Neural cell (in vitro differentiated cells): Measurements from ENCODE around the gene UBE3B. TPM values are rescaled to one million over a fixed set of nuclear protein-coding genes. Genes with fewer than 3 reads are reported as not detected.

Source experiments
- H2AFZ ChIP-seq: fragments of 200-600, 300-800 bp; sonication (generic), shearing (Covaris generic); 2 replicates; pipeline ENCODE4 v1.6.0; 2014; ENCODE audit warnings: low read depth, mild to moderate bottlenecking, antibody characterized with exemption, low read length, moderate library complexity
- H3F3A ChIP-seq: fragments of 200-600 bp; shearing (Covaris generic); 2 replicates; pipeline ENCODE4 v1.6.1; 2016; ENCODE audit warnings: mild to moderate bottlenecking, moderate library complexity, mixed read lengths, antibody characterized with exemption, low read length; ENCODE audit not compliant: insufficient read depth, poor library complexity, severe bottlenecking
- H3K27ac ChIP-seq: fragments of 200-600, 300-800 bp; sonication (generic), shearing (Covaris generic); 2 replicates; pipeline ENCODE4 v1.5.1; 2014; ENCODE audit warnings: mild to moderate bottlenecking, low read length, moderate library complexity
- H3K27me3 ChIP-seq: fragments of 300-800, 200-600 bp; sonication (generic), shearing (Covaris generic); 2 replicates; pipeline ENCODE4 v1.6.0; 2014; ENCODE audit warnings: mild to moderate bottlenecking, low read depth, low read length, moderate library complexity; ENCODE audit not compliant: insufficient read depth
- H3K36me3 ChIP-seq: fragments of 300-800, 200-600 bp; sonication (generic), shearing (Covaris generic); 2 replicates; pipeline ENCODE4 v1.5.1; 2014; ENCODE audit warnings: mild to moderate bottlenecking, antibody characterized with exemption, low read length, moderate library complexity; ENCODE audit not compliant: insufficient read depth
- H3K4me2 ChIP-seq: fragments of 300-800, 200-600 bp; sonication (generic), shearing (Covaris generic); 2 replicates; pipeline ENCODE4 v1.6.0; 2014; ENCODE audit warnings: mild to moderate bottlenecking, low read length
- H3K4me3 ChIP-seq: fragments of 300-800, 200-600 bp; sonication (generic), shearing (Covaris generic); 2 replicates; pipeline ENCODE4 v1.5.1; 2014; ENCODE audit warnings: mild to moderate bottlenecking, low read length, moderate library complexity
- H3K79me2 ChIP-seq: fragments of 200-600 bp; shearing (Covaris generic); replicated peaks from 2 replicates; pipeline ENCODE4 v1.6.0; 2014; ENCODE audit warnings: mild to moderate bottlenecking, low read length, moderate library complexity; ENCODE audit not compliant: insufficient read depth
- H3K9ac ChIP-seq: fragments of 300-800, 200-600 bp; sonication (generic), shearing (Covaris generic); 2 replicates; pipeline ENCODE4 v1.6.1; 2016; ENCODE audit warnings: mild to moderate bottlenecking, low read length, mixed read lengths
- H3K9me2 ChIP-seq: fragments of 200-600 bp; shearing (Covaris generic); 2 replicates; pipeline ENCODE4 v1.6.1; 2016; ENCODE audit warnings: mild to moderate bottlenecking, low read length, mixed read lengths; ENCODE audit not compliant: insufficient read depth
- H3K9me3 ChIP-seq: fragments of 200-600, 300-800 bp; sonication (generic), shearing (Covaris generic); 2 replicates; pipeline ENCODE4 v1.6.1; 2016; ENCODE audit warnings: mild to moderate bottlenecking, mixed run types, low read length, moderate library complexity, mixed read lengths
- H4K20me1 ChIP-seq: fragments of 200-600 bp; shearing (Covaris generic); 2 replicates; pipeline ENCODE4 v1.6.1; 2016; ENCODE audit warnings: mild to moderate bottlenecking, mixed run types; ENCODE audit not compliant: insufficient read depth
- EP300 ChIP-seq: fragments of 450-650 bp; conservative IDR thresholded peaks from 2 replicates; pipeline ENCODE4 v1.6.1; 2014; ENCODE audit warnings: antibody characterized with exemption, mild to moderate bottlenecking, moderate library complexity; ENCODE audit not compliant: poor library complexity, severe bottlenecking
- EZH2 ChIP-seq: fragments of 200-600, 300-800 bp; shearing (Covaris generic), sonication (generic); IDR thresholded peaks from 2 replicates; pipeline ENCODE4 v1.6.1; 2014; ENCODE audit warnings: antibody characterized with exemption, low read length, borderline replicate concordance, mild to moderate bottlenecking; ENCODE audit not compliant: insufficient read depth, poor library complexity, severe bottlenecking
- MXI1 ChIP-seq: fragments of 450-650 bp; conservative IDR thresholded peaks from 2 replicates; pipeline ENCODE4 v1.6.1; 2014; ENCODE audit warnings: antibody characterized with exemption, mild to moderate bottlenecking; ENCODE audit not compliant: poor library complexity, severe bottlenecking
- POLR2AphosphoS5 ChIP-seq: IDR thresholded peaks from 2 replicates; pipeline ENCODE4 v1.6.1; 2012
- RAD21 ChIP-seq: fragments of 450-650 bp; conservative IDR thresholded peaks from 2 replicates; pipeline ENCODE4 v1.6.1; 2014; ENCODE audit warnings: antibody characterized with exemption, mild to moderate bottlenecking, moderate library complexity
- REST ChIP-seq: IDR thresholded peaks from 2 replicates; pipeline ENCODE4 v1.6.1; 2012; ENCODE audit warnings: borderline replicate concordance
- SMC3 ChIP-seq: fragments of 450-650 bp; conservative IDR thresholded peaks from 2 replicates; pipeline ENCODE4 v1.6.1; 2014; ENCODE audit warnings: antibody characterized with exemption, mild to moderate bottlenecking, moderate library complexity; ENCODE audit not compliant: poor library complexity
- TAF1 ChIP-seq: IDR thresholded peaks from 2 replicates; pipeline ENCODE4 v1.6.1; 2012; ENCODE audit warnings: low read depth
- polyA plus RNA-seq: library from polyadenylated mRNA; depleted of rRNA; stranded (reverse); fragments of >200 nt; gene quantifications from 2 replicates; pipeline ENCODE4 v1.2.3, GENCODE V29; 2014
- TF ChIP-seq, protein P1 (sequence below): fragments of 450-650 bp; IDR thresholded peaks from 2 replicates; pipeline ENCODE4 v1.5.1; 2014; ENCODE audit warnings: antibody characterized with exemption, mild to moderate bottlenecking, moderate library complexity; ENCODE audit not compliant: poor library complexity, severe bottlenecking

The UBE3B gene
- polyA plus RNA-seq, 1 donor from 2014 or later, result 21.7 TPM

DNA sequence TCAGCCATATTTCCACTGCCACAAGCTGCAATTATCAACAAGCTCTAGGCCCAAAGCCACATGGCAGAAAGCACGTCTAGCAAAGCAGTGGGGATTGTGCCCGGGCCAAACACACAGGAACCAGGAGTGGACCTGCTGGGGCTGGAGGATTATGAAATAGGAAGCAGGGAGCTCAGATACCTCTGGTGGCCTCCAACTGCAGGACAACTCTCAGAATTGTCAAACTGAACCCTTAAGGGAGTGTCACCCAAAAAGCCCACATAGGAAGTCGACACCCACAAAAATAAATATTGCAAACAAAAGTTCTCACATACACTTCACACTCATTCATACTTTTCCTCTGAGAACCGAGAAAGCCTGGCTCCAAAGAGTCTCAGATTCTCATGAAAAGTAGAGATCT is 26.5 kb upstream of the UBE3B start:
- no peaks in the 10 kb centered on the region for H3F3A ChIP-seq
- H3K27me3 ChIP-seq, result no peaks in the 10 kb centered on the region
- no peaks in the 10 kb centered on the region for H3K79me2 ChIP-seq
- no peaks in the 10 kb centered on the region for H4K20me1 ChIP-seq
- H3K9me3 ChIP-seq, result no peaks in the 10 kb centered on the region
- no peak overlapping the region for H3K9ac ChIP-seq
- no peak overlapping the region for H2AFZ ChIP-seq
- no peak overlapping the region for H3K4me2 ChIP-seq
- H3K27ac ChIP-seq, result no peak overlapping the region
- H3K36me3 ChIP-seq, result no peaks in the 10 kb centered on the region
- no peak for TF ChIP-seq SMC3
- TF ChIP-seq EP300, result no peak
- TF ChIP-seq POLR2AphosphoS5, result no peak
- TF ChIP-seq RAD21, result no peak
- TF ChIP-seq, protein P1, sequence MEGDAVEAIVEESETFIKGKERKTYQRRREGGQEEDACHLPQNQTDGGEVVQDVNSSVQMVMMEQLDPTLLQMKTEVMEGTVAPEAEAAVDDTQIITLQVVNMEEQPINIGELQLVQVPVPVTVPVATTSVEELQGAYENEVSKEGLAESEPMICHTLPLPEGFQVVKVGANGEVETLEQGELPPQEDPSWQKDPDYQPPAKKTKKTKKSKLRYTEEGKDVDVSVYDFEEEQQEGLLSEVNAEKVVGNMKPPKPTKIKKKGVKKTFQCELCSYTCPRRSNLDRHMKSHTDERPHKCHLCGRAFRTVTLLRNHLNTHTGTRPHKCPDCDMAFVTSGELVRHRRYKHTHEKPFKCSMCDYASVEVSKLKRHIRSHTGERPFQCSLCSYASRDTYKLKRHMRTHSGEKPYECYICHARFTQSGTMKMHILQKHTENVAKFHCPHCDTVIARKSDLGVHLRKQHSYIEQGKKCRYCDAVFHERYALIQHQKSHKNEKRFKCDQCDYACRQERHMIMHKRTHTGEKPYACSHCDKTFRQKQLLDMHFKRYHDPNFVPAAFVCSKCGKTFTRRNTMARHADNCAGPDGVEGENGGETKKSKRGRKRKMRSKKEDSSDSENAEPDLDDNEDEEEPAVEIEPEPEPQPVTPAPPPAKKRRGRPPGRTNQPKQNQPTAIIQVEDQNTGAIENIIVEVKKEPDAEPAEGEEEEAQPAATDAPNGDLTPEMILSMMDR, result no peak
- no peak for TF ChIP-seq MXI1
- no peak for TF ChIP-seq EZH2
- no peak for TF ChIP-seq TAF1
- no peak for TF ChIP-seq REST
- H3K9me2 ChIP-seq, result no peaks in the 10 kb centered on the region
- no peak overlapping the region for H3K4me3 ChIP-seq

DNA sequence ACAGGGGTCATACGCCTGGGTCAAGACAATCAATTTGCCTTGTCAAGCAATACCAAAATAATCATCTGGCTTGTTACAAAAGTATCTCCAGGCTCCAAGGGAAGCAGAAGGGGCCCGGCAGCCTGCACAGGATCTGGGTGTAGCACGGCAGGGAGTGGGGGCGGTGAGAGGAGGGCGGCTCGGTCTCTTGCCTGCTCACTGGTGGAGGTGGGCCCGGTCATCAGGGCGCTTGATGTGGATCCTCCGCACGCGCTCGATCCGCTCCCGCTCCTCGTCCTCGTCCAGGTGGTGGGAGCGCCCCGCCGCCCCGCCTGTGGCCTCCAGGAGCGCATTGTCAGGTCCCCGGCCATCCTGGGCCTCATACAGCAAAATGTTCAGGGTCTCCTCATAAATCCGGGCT is 26.0 kb upstream of the UBE3B start:
- no peaks in the 10 kb centered on the region for H3F3A ChIP-seq
- H3K27ac ChIP-seq, result no peak overlapping the region
- H3K9me3 ChIP-seq, result no peaks in the 10 kb centered on the region
- no peaks in the 10 kb centered on the region for H4K20me1 ChIP-seq
- H3K79me2 ChIP-seq, result no peaks in the 10 kb centered on the region
- no peak overlapping the region for H3K4me3 ChIP-seq
- H3K36me3 ChIP-seq, result no peaks in the 10 kb centered on the region
- no peak overlapping the region for H3K4me2 ChIP-seq
- H3K27me3 ChIP-seq, result no peaks in the 10 kb centered on the region
- H3K9ac ChIP-seq, result no peak overlapping the region
- H2AFZ ChIP-seq, result no peak overlapping the region
- H3K9me2 ChIP-seq, result no peaks in the 10 kb centered on the region
- no peak for TF ChIP-seq REST
- no peak for TF ChIP-seq EP300
- no peak for TF ChIP-seq POLR2AphosphoS5
- TF ChIP-seq, protein P1, result no peak
- TF ChIP-seq MXI1, result no peak
- TF ChIP-seq SMC3, result no peak
- no peak for TF ChIP-seq EZH2
- no peak for TF ChIP-seq TAF1
- TF ChIP-seq RAD21, result no peak
